Endodermal cell (in vitro differentiated cells): ENCODE results near the gene HOXC11. TPM values are rescaled to one million over a fixed set of nuclear protein-coding genes. Genes with fewer than 3 reads are reported as not detected.

Experiments used
- DNase-seq: peaks from one replicate; pipeline ENCODE4 v3.0.0-alpha.2; 2017
- H3K27ac ChIP-seq: 2 replicates; pipeline ENCODE4 v1.5.1; 2013; ENCODE audit warnings: mild to moderate bottlenecking, low read depth, low read length, moderate library complexity
- H3K27me3 ChIP-seq: 2 replicates; pipeline ENCODE4 v1.6.1; 2013; ENCODE audit warnings: mild to moderate bottlenecking, low read length, moderate library complexity; ENCODE audit not compliant: insufficient read depth, control insufficient read depth, poor library complexity, severe bottlenecking
- H3K36me3 ChIP-seq: 2 replicates; pipeline ENCODE4 v1.7.0; 2013; ENCODE audit warnings: mild to moderate bottlenecking, low read length, moderate library complexity; ENCODE audit not compliant: control insufficient read depth, insufficient read depth
- H3K4me1 ChIP-seq: one replicate; pipeline ENCODE4 v1.7.0; 2013; ENCODE audit warnings: low read length; ENCODE audit not compliant: control insufficient read depth, insufficient read depth
- H3K4me3 ChIP-seq: 2 replicates; pipeline ENCODE4 v1.5.1; 2013; ENCODE audit warnings: mild to moderate bottlenecking, low read length, moderate library complexity
- H3K9ac ChIP-seq: 2 replicates; pipeline ENCODE4 v1.6.1; 2013; ENCODE audit warnings: mild to moderate bottlenecking, low read length, moderate library complexity; ENCODE audit not compliant: poor library complexity, severe bottlenecking; ENCODE audit errors: extremely low read depth
- H3K9me3 ChIP-seq: 2 replicates; pipeline ENCODE4 v1.6.1; 2013; ENCODE audit warnings: mild to moderate bottlenecking, low read length, moderate library complexity; ENCODE audit not compliant: control insufficient read depth
- H3K27ac Mint-ChIP-seq: 2 replicates; pipeline ENCODE4 v1.8.0; 2020; ENCODE audit warnings: mixed read lengths
- H3K27me3 Mint-ChIP-seq: 2 replicates; pipeline ENCODE4 v1.8.0; 2021; ENCODE audit warnings: mild to moderate bottlenecking, mixed read lengths; ENCODE audit not compliant: insufficient read depth
- H3K36me3 Mint-ChIP-seq: 2 replicates; pipeline ENCODE4 v1.8.0; 2020; ENCODE audit warnings: low read depth, mixed read lengths
- H3K4me1 Mint-ChIP-seq: 2 replicates; pipeline ENCODE4 v1.8.0; 2020; ENCODE audit warnings: mixed read lengths
- H3K4me3 Mint-ChIP-seq: 2 replicates; pipeline ENCODE4 v1.8.0; 2020; ENCODE audit warnings: mild to moderate bottlenecking, moderate library complexity, mixed read lengths
- H3K9me3 Mint-ChIP-seq: 2 replicates; pipeline ENCODE4 v1.8.0; 2020; ENCODE audit warnings: mild to moderate bottlenecking, mixed read lengths
- WGBS, 2 experiments: methylation state at CpG; one replicate each; pipeline versions ENCODE4 v1.1.5 to v1.1.7; 2013; ENCODE audit warnings: missing lambda C conversion rate in 2 of 2, mixed read lengths in 1 of 2; ENCODE audit not compliant: insufficient coverage in 1 of 2, insufficient read length in 1 of 2; 5-methylcytosine and 5-hydroxymethylcytosine counted together
- total RNA-seq, 2 donors: library from RNA; stranded (reverse); fragmentation: NEBNext Ultra II Directional in 1 of 2; extraction: Animal tissue kit (Norgen Biotek cat#: 25700) in 1 of 2; gene quantifications; 2 replicates in 1 of 2; 3 replicates in 1 of 2; pipeline ENCODE4 v1.2.1, GENCODE V29; 2021
- TF ChIP-seq, protein P1 (sequence below): fragments of 200-600 bp; sonication (generic); conservative IDR thresholded peaks from 2 replicates; pipeline ENCODE4 v1.5.0; 2021; ENCODE audit warnings: antibody characterized with exemption, mild to moderate bottlenecking

HOXC11 gene
- total RNA-seq, 2 donors from 2014 or later, result not detected

DNA sequence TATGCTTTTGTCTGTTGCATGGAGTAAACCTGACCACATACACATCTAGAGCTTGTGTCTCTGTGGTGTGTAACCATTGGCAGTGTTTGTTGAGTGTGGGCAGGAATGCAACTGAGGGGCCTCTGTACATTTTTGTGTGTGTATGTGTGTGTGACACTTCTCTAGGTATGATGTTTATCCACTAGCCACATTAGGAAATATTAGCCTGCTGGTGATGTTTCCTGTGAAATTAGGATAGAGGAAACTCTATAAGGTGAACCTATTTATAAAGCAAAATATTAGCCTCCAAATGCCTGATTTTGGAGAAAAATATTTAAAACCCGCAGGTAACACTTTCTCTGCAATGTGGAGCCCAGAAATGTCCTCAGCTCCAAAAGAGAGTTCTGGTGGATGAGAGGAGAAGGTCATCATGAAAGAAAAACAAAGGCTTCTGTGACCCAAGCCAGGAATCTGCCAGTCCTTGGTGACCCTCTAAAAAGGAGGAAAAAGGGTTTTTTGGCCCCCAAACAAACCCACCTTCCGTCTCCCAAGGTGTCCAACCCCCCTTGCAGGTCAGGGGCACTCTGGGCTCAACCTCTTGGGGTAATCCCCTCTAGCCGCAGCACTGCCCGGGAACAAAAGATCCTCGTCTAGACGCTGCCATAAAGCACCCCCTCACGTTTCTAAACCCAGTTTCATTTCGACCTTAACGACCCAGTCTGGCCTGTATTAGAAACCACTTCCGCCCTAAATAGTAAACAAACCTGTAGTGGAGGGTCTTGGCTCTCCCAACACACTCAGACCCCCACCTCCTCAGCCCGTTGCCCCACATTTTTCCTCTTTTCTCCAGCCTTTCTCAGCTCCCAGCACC, 4.9 kb downstream of the HOXC11 start:
- Histone ChIP-seq H3K9me3 (peaks cover 7% of the 10 kb centered on the region), H3K36me3 (no peaks in the 10 kb centered on the region), H3K27me3 (peaks cover 100% of the 10 kb centered on the region), H3K4me3 (no peak overlapping the region), H3K4me1 (no peaks in the 10 kb centered on the region), H3K9ac (no peak overlapping the region), H3K27ac (no peak overlapping the region)
- H3K27me3 Mint-ChIP-seq, result peaks cover 100% of the 10 kb centered on the region
- TF ChIP-seq, protein P1, sequence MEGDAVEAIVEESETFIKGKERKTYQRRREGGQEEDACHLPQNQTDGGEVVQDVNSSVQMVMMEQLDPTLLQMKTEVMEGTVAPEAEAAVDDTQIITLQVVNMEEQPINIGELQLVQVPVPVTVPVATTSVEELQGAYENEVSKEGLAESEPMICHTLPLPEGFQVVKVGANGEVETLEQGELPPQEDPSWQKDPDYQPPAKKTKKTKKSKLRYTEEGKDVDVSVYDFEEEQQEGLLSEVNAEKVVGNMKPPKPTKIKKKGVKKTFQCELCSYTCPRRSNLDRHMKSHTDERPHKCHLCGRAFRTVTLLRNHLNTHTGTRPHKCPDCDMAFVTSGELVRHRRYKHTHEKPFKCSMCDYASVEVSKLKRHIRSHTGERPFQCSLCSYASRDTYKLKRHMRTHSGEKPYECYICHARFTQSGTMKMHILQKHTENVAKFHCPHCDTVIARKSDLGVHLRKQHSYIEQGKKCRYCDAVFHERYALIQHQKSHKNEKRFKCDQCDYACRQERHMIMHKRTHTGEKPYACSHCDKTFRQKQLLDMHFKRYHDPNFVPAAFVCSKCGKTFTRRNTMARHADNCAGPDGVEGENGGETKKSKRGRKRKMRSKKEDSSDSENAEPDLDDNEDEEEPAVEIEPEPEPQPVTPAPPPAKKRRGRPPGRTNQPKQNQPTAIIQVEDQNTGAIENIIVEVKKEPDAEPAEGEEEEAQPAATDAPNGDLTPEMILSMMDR, result no peak
- H3K27ac Mint-ChIP-seq, result no peak overlapping the region
- no peaks in the 10 kb centered on the region for H3K36me3 Mint-ChIP-seq
- no peak for DNase-seq
- H3K9me3 Mint-ChIP-seq, result peaks cover 15% of the 10 kb centered on the region
- no peak overlapping the region for H3K4me3 Mint-ChIP-seq
- H3K4me1 Mint-ChIP-seq, result peaks cover 15% of the 10 kb centered on the region
- 17 to 22% methylated on average over 3 to 11 of the region's 11 CpGs for whole genome bisulfite sequencing, 2 experiments

DNA sequence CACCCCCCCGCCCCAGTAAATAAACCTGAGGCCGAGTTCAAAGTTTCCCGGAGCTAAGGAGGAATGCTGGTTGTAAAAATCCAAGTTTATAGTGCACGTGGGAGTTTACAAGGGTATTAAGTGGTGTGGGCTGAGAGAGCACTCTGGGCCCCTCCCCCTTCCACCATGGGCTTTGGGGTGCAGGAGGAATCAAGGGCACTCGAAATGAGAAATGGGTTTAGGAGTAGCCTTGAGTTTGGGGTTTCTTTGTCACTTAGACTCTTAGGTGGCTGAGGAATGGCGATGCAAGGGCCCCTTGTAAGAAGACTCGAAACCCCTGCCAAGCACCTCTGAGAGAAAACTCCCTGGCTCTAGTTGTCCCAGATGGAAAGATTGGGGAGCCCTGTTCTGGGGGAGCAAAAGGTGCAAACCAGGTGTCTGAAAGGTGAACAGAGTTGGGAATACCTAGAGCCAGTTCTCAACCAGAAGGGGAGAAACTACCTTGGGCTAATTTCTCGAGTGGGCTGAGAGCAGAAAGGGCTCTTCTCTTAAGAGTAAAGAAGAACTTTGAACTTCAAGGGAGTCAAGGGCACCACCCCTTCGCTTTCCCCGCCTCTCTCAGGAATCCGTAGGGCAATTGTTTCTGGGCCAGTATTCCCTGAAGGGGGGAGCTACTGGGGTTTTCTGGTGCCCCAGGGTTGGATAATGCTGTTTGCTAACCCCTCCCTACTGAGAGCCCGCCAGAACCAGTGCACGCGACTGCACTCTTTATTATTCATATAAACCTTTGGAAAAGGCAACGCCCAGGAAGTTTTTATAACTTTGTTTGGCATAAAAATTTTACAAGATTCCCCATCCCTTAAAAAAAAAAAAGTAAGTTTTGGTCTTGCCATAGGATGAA, 5.8 kb downstream of the HOXC11 start:
- Histone ChIP-seq H3K9me3 (peaks cover 7% of the 10 kb centered on the region), H3K27me3 (peaks cover 100% of the 10 kb centered on the region), H3K4me1 (no peaks in the 10 kb centered on the region), H3K27ac (no peak overlapping the region), H3K9ac (no peak overlapping the region), H3K4me3 (no peak overlapping the region), H3K36me3 (no peaks in the 10 kb centered on the region)
- H3K9me3 Mint-ChIP-seq, result peaks cover 14% of the 10 kb centered on the region
- H3K27me3 Mint-ChIP-seq, result peaks cover 100% of the 10 kb centered on the region
- no peaks in the 10 kb centered on the region for H3K36me3 Mint-ChIP-seq
- DNase-seq, result no peak
- no peak overlapping the region for H3K4me3 Mint-ChIP-seq
- peaks cover 9% of the 10 kb centered on the region for H3K4me1 Mint-ChIP-seq
- TF ChIP-seq, protein P1, result no peak
- WGBS, 2 experiments, result 26 to 29% methylated on average over 7 to 14 of the region's 15 CpGs
- H3K27ac Mint-ChIP-seq, result no peak overlapping the region

DNA sequence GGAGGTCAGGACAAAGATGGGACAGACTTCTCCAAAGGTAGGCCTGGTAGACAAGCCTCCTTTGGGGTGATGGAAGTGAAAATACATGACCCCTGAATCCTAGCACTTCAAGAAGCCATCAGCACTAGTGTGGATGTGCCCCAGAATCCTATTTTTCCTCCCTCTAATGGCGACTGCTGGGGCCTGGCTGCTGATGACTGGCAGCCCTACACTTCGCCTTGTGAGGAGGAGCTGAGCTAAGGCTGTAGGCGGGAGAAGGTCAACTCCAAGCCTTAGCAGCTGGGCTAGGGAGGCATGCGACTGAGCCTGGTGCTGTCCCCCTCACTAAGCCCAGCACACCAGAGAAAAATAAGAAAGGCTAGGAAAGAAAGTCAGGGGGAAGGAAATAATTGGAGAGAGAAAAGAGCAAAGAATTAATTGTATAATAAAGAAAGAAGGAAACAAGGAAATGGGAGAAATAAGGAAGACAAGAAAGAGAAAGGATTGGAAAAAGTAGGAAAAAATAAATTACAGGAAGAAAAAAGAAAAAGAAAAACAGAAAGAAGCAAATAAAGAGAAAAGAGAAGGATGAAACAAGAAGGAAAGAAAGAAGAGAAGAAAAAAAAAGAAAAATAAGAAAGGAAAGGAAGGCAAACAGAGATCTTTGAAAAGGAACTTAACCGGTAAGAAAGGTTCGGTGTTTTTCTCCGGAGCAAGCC, 7.3 kb downstream of the HOXC11 start:
- H3K4me3 ChIP-seq, result no peak overlapping the region
- Mint-ChIP-seq H3K36me3 (no peaks in the 10 kb centered on the region), H3K27me3 (peaks cover 100% of the 10 kb centered on the region), H3K27ac (no peak overlapping the region), H3K4me3 (no peak overlapping the region), H3K4me1 (peaks cover 7% of the 10 kb centered on the region), H3K9me3 (peaks cover 16% of the 10 kb centered on the region)
- H3K4me1 ChIP-seq, result no peaks in the 10 kb centered on the region
- H3K36me3 ChIP-seq, result no peaks in the 10 kb centered on the region
- no peak for DNase-seq
- H3K27ac ChIP-seq, result no peak overlapping the region
- peaks cover 100% of the 10 kb centered on the region for H3K27me3 ChIP-seq
- H3K9ac ChIP-seq, result no peak overlapping the region
- WGBS, 2 experiments, result 38 to 40% methylated on average over 4 to 7 of the region's 7 CpGs
- TF ChIP-seq, protein P1, result no peak
- peaks cover 11% of the 10 kb centered on the region for H3K9me3 ChIP-seq
